GM21390 (cell line): ENCODE results near the gene ADK.
"Not testable (repeated sequence)": the region's sequence is repeated elsewhere in the genome, so short reads cannot be mapped to it uniquely, and the experiment has no call there.

Source experiments
- ATAC-seq: cut with Tn5 transposase; IDR thresholded peaks from one replicate; pipeline ENCODE4 v1.9.1; 2021; ENCODE audit not compliant: unreplicated experiment

The ADK gene

DNA sequence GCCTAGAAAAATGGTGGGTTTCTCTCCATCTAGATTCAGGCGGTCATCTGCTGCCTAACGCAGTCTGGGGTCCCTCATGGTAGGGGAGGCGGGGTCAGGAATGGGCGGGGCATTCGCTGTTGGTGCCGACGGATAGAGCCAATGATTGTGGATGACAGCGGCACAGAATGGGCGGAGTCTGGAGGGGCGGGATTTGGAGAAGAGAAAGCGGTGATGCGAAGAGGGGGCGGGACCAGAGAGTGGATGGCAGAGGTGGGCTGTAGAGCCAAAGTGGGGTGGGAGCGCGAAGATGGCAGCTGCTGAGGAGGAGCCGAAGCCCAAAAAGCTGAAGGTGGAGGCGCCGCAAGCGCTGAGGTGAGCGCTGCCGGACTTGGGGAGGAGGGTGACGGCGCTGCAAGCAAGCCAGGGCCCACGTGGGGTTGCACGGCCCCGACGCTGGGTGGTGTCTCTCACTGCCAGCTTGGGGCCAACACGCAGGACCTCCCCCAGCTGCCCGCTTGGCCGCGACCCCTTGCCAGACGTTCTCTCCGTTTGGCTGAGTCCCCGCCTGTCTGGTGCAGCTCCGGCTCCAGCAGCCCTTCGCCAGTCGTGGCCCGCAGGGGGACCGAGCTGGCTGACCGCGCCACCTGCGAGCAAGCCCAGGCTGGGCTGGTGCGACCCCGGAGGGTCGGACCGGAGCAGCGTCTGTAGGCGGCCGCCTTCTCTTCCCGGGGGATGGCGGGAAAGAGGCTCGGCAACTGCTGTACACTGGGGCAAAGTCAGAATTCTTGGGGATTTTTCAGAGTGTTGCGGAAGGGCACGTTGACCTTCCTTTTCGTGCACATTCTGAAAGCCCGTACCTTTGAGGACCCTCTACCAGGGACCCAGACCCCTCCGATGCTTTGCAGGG, at the start of gene ADK:
TSS of gene ADK (plus strand) at position 232 of the 889 bp plus-strand sequence. CDS start at position 290, 58 bp downstream.
- ATAC-seq: peak; percentile 80

DNA sequence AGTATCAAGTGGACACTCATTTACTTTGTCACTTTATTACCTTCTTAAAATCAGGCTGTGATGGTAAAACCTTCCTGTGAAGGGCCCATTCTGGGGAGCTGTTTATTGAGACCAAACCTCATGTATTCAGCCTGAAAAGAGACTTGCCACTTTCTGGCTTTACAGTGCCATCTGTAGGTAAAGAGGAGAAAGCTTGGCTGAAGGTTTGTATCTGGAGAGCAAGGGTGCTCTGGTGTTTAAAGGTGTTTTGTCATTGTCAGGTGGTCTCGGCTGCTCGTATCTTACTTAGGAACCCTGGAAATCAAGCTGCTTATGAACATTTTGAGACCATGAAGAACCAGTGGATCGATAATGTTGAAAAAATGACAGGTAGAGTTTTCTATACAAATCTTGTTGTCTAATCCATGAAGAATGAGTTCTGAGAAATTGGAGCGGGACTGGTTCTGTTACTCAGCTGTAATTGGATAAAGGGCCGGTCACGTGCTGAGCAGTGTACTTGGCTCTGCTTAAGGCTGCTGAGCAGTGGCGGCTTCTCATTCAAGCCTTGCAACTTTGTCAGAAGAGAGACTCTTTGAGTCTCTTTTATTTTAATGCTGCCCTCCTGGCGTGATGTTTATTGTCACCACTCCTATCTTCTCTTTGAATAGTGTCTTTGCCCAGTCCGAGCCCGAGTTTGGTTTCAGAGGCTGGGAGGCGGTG, 47.3 kb upstream of the ADK start:
- no peak for ATAC-seq

DNA sequence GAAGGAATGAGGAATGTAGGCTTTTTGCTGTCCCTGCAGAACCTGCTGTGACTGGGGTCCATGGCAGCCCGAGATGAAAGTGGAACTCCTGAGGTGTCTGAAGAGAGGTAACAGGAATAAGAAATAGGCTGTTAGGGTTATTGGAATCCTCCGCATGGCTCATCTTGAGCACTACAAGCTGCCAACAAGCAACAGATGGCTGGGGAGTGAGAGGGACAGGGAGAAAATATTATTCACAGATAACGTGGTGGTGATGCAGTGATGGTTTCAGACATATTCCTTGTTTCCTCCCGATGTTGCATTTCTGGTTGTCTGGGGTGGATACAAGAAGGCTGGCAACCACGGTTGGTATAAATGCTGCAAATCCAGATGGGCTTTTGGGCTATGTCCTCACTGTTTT, 46.5 kb upstream of the ADK start:
- ATAC-seq: no peak

DNA sequence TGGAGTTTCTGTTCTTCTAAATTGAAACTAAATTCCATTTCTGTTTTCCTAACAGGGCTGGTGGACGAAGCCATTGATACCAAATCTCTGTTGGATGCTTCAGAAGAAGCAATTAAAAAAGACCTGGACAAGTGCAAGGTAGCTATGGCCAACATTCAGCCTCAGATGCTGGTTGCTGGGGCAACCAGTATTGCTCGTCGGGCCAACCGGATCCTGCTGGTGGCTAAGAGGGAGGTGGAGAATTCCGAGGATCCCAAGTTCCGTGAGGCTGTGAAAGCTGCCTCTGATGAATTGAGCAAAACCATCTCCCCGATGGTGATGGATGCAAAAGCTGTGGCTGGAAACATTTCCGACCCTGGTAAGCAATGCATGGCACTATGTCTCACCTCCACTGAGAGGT, 46.0 kb upstream of the ADK start:
- no peak for ATAC-seq

DNA sequence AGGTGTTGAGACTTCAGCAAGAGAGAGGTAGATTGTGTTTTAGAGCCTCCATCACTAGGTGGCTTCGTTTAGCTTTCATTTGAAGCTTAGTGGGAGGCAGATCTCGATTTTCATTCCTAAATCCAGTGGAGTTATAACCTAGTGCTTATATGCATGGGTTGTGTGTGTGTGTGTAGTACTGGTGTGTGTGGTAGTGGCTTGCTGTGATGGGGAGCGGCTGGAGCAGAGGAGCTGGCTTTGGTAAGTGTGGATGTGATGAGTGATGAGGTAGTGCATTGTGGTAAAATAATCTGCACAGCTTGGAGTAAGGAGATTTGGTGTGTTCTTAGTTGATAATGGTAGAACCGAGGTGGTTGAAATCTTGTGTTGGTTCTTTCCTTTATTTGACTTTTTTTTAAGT, 43.6 kb upstream of the ADK start:
- ATAC-seq: no peak

DNA sequence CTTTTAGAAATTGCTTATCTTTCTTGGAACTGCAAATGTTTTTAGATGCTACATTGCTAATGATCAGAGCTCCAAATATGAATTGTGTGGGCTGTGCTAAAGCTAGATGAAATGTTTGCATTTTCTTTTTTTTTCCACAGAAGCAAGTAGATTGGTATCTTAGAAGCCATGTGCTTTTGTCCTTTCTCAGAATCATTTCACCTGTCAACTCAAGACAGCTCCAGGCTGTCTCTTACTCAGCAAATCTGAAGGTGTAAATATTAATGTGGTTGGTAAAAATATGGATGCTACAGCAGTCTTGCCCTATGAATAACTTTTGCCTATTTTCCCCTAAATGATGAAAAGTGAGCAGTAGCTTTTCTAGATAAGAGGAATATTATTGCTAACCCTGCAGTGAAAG, 41.6 kb upstream of the ADK start:
- no peak for ATAC-seq

DNA sequence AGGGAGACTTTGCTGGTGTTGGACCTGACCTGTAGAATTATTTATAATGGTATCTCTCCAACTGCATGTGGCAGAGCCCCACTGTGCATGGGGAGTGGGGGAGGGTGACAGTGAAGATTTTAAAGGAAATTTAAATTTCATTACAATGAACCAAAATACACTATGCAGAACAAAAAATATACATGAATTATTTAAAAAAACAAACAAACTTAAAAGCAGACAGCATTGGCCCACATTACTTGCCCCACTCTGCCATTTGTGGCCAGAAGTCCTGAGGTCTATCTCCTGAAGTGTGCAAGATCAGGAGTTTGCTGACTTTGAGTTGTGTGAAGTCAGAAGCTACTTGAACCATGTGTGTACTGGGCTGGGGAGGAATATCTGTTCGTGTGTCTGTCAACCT, 40.9 kb upstream of the ADK start:
- no peak for ATAC-seq

DNA sequence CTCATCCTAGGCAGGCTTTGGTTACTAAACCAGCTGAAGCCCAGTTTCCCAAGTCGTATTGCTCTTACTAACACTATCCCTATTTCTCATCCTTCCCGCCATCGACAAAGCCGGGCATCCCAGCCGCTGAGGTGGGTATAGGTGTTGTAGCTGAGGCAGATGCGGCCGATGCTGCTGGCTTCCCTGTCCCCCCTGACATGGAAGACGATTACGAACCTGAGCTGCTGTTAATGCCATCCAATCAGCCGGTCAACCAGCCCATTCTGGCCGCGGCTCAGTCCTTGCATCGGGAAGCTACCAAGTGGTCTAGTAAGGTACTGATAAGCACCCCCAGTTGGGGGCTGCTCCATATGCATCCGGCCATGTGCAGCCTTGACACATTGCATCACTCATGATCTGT, 39.2 kb upstream of the ADK start:
- no peak for ATAC-seq

DNA sequence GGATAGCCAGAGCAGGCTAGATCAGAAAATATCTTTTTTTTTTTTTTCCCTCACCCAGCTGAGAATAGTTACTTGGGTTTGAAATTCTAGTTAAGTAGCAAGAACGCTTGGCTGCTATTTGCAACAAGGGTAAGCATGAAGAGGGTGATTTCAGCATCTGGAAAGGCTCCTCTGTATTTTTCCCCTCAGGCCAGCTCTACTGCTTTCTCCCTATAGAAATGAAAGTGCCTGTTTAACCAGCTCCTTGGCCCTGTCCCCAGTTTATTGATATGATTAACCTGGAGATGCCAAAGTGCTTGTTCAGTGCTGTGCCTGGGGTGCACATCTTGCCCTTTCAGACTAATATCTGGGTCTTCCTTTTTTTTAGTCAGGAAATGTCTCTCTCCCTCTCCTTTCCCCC, 37.5 kb upstream of the ADK start:
- ATAC-seq: no peak

DNA sequence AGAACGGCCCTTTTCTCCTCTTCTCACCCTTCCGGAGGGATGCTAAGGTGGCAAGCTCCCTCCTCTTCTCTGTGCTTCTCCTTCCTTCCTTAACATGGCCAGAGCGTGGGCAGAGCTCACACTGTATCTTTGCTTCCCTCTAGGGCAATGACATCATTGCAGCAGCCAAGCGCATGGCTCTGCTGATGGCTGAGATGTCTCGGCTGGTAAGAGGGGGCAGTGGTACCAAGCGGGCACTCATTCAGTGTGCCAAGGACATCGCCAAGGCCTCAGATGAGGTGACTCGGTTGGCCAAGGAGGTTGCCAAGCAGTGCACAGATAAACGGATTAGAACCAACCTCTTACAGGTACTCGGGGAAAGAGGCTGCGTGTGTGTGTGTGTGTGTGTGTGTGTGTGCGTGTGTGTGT, 37.0 kb upstream of the ADK start:
- no peak for ATAC-seq

DNA sequence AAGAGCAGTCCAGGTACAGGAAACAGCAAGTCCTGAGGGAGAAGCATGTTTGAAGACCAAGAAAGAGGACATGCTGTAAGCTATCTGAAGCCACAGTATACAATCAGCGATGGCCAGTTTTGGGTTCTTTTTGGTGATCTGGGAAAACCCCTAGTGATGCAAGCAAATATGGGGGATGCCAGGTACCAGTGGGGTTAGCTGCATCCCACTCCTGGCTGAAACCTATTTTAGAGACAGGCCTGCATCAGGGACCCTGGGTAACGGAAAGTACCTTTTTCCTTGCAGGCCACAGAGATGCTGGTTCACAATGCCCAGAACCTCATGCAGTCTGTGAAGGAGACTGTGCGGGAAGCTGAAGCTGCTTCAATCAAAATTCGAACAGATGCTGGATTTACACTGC, 33.3 kb upstream of the ADK start:
- ATAC-seq: no peak

DNA sequence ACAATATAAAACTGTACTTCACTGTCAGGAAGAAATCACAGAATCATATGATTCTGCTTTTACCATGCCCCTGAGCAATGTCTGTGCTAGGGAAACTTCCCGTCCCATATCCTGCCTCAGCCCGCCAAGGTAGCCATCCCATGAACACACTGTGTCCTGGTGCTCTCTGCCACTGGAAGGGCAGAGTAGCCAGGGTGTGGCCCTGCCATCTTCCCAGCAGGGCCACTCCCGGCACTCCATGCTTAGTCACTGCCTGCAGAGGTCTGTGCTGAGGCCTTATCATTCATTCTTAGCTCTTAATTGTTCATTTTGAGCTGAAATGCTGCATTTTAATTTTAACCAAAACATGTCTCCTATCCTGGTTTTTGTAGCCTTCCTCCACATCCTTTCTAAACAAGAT, 32.2 kb upstream of the ADK start:
- ATAC-seq: no peak

DNA sequence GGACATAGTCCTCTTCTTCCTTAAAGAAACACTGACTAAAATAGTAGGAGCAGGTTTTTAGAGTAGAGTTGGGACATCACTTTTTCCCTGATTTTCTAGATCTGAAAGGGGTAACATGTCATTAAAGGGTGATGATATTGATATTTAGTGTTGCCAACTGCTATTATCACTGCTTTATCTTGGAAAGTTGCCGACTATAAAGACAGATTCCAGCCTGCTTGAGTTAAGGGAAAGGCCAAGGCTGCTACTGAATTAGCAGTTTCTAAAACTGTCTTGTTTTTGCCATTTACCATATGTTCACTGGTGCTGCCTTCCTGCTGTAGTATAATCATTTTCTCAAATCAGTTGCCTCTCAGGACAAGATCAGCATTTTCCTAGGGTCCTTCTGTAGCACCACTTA, 30.1 kb upstream of the ADK start:
- ATAC-seq: no peak

DNA sequence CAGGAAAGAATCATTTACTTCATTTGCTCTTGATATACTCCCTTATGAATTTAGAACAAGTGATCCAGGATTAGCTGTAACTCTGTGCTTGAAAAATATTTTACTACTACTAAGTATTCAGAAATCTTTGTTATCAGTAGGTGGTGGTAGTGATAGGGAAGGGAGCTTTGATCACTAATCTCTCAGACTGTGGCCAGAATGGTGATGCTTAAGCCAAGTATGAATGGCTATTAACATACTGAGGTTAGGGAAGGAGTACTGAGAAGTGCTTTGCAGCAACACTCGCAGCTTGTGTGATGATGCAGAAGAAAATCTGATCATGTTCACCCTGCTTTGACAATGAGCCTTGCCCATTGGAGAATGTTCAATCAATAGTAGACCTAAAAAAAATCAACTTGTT, 29.7 kb upstream of the ADK start:
- ATAC-seq: no peak

DNA sequence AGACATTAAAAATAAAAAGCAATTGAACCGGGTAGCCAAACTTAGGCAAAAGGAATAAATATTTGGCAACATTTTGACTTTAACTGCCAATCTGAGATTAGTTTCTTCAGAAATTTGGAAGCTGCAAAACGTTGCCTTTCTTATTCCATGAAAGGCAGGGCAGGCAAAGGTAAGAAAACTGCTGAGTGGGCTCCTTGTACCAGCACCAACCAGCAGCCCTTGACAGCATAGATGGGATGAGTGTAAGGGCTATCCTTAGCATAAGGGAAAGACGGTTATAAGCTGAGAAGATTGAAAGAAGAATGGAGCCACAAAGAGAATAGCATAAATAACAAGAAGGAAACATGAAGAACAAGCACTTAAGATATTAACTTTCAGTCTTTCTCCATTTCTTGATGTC, 29.0 kb upstream of the ADK start:
- ATAC-seq: no peak

DNA sequence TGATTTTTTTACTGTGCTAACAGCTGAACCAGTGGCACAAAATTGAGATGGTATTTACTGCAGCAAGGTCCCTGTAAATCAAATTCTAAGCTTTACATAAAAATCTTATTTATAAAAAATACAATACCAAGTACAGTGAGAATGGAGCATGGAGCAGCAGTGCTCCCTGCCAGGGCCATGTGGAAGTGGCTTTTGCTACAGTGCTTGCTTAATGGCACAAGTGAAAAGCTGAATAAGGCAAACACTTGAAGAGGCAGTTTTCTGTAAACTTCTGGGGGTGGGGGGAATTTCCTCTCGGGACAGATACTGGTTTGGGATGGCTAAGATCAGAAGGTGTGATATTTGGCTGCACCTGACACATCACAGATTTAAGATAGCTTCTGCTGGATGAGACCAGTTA, 27.9 kb upstream of the ADK start:
- ATAC-seq: no peak

DNA sequence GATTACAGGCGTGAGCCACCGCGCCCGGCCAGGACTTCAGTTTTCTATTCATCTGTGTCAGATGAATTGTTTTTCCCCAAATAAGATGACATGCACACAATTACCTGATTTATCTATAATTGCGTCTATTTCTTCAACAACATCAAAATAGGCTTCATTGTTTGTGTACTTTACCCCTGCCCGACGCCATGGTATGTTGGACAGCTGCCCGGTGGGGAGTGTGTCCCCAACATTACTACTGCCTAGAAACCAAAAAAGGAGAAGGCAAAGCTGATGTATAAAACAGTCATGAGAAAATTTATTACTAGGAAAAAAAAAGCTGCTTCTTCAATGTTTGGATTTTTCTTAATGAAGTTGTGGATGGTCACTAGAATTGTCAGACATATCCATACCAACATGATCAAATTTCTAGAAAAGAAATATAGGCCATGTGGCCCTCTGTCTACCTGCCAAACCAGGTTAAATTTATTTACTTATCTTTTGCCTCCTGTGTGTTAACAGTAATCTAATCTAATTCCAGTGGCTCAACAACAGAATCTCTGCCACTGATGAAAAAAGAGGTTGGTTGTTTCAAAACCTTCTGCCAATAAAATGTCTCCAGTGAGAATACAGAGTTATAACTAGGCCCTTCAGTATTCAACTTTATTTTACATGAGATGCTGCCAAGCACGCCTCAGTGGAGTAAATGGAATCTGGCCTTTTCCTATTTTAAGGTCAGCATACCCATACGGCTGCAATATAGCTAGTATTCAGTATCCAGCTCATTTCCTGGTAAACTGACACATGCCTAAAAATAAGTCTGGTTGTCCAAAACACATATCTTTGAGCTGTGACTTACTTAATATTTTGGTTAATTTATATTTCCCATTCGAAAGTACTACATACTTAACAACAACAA, 16.8 kb upstream of the ADK start:
- ATAC-seq: no peak

DNA sequence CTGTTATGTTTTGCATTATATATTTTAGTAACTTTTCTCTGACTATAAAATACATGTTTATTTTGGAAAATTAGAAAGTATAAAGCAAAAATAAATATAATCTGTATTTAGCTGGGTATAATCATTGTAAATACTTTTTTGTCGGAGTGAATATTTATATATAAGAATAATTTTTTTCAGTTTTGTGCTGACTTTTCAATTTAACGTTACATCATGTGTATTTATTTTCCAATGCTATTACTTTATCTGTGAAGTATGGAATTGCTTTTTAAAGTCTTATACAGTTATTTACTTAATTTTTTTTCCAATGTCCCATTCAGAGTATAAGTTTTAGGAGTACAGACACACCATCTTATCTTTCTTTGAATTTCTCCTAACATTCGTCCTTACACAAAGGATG, 15.6 kb upstream of the ADK start:
- ATAC-seq: no peak

DNA sequence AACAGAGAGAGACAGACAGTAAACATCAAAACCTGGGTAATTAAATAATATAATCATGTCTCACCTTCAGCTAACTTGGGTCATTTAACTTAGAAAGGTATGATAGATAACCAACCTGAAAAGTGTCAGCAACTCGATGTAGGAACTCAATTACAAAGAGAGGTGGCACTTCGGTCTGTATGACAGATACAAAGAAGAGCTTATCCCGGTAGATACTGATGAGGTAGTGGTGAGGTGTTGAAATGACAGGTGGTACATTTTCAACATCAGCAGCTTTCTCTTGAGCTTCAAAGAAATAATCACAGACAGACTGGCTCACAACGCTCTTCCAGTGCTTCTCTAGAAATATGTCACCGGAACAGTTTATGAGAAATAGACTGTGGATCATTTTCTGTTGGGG, 13.0 kb upstream of the ADK start:
- no peak for ATAC-seq

DNA sequence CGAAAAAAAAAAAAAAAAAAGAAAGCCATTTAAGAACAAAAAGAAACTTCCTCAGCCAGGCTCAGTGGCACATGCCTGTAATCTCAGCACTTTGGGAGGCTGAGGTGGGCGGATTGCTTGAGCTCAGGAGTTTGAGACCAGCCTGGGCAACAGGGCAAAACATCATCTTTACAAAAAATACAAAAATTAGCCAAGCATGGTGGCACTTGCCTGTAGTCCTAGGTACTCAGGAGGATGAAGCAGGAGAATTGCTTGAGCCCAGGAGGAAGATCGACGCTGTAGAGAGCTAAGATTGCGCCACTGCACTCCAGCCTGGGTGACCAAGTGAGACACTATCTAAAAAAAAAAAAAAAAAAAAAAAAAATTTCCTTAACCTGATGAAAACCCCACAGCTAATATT, 12.4 kb upstream of the ADK start:
- ATAC-seq: not testable (repeated sequence)

DNA sequence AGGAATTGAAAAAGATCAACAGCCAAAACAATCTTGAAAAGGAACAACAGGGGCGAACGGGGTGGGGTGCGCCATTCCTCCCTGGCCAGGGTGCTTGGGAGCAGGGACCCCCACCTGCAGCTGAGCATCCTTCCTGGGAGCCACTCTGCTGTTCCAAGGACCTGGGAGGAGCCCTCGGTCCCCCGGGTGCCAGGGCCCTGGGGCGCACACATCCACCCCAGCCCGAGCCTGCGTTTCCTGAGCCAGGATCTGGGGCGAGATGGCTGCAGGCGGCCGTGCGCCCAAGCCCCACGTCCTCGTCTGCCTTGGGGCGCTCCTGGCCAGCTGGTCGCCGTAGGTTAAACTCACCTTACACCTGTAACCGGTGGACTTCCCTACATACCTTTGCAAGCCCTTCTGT, 11.0 kb upstream of the ADK start:
- no peak for ATAC-seq

DNA sequence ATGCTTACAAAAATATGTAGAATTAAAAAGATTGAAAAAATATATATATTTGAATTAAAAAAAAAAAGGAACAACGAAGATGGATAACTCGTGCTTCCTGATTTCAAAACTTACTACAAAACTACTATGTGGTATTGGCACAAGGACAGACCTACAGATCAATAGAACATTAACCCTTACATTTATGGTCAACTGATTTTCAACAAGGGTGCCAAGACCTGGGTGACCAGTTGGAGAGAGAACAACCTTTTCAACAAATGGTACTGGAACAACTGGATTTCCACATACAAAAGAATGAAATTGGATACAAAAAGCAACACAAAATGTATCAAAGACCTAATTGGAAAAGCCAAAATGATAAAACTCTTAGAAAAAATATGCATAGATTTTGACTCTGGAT, 10.5 kb upstream of the ADK start:
- no peak for ATAC-seq
